GM12874 (cell line): Measurements from ENCODE around the gene SDSL.

Experiments used
- CTCF ChIP-seq: IDR thresholded peaks from 2 replicates; pipeline ENCODE4 v1.5.1; 2011; ENCODE audit warnings: low read depth, mild to moderate bottlenecking, control low read depth, low read length, moderate library complexity; ENCODE audit not compliant: insufficient read depth

SDSL gene

GRCh38 chr12:113443030-113443539 is 20.9 kb downstream of the SDSL start:
- no peak for TF ChIP-seq CTCF

GRCh38 chr12:113445544-113446171 is 23.5 kb downstream of the SDSL start:
- TF ChIP-seq CTCF = no peak

- no peak for TF ChIP-seq CTCF
Measured at GRCh38 chr12:113448873-113449272, 26.7 kb downstream of the SDSL start.

GRCh38 chr12:113449299-113449698 is 27.1 kb downstream of the SDSL start:
- TF ChIP-seq CTCF = no peak

GRCh38 chr12:113449839-113450238 is 27.7 kb downstream of the SDSL start:
- no peak for TF ChIP-seq CTCF

- TF ChIP-seq CTCF = no peak
Measured at GRCh38 chr12:113452458-113452857, 30.3 kb downstream of the SDSL start.

GRCh38 chr12:113453330-113453729 is 31.1 kb downstream of the SDSL start:
- no peak for TF ChIP-seq CTCF
